Chondrocyte (in vitro differentiated cells): ENCODE measurements around the gene C10orf90. TPM values are rescaled to one million over a fixed set of nuclear protein-coding genes. Genes with fewer than 3 reads are reported as not detected.

Source experiments
- DNase-seq: peaks from one replicate; pipeline ENCODE4 v3.0.0; 2021; ENCODE audit warnings: mixed read lengths, low spot score
- H3K27ac Mint-ChIP-seq: one replicate; pipeline ENCODE4 v1.8.0; 2021; ENCODE audit warnings: mild to moderate bottlenecking, moderate library complexity, mixed read lengths; ENCODE audit not compliant: unreplicated experiment
- H3K27me3 Mint-ChIP-seq: 2 replicates; pipeline ENCODE4 v1.8.0; 2021; ENCODE audit warnings: low read depth, mixed read lengths
- H3K36me3 Mint-ChIP-seq: 2 replicates; pipeline ENCODE4 v1.8.0; 2021; ENCODE audit warnings: low read depth, mixed read lengths
- H3K4me1 Mint-ChIP-seq: 2 replicates; pipeline ENCODE4 v1.8.0; 2021; ENCODE audit warnings: low read depth, mild to moderate bottlenecking, mixed read lengths
- H3K4me3 Mint-ChIP-seq: one replicate; pipeline ENCODE4 v1.8.0; 2021; ENCODE audit warnings: mild to moderate bottlenecking, moderate library complexity, mixed read lengths; ENCODE audit not compliant: unreplicated experiment
- H3K9me3 Mint-ChIP-seq: 2 replicates; pipeline ENCODE4 v1.8.0; 2021; ENCODE audit warnings: low read depth, mixed read lengths
- CTCF ChIP-seq: fragments of 200-600 bp; sonication (generic); IDR thresholded peaks from 2 replicates; pipeline ENCODE4 v1.5.0; 2021; ENCODE audit warnings: antibody characterized with exemption, mild to moderate bottlenecking, moderate library complexity
- total RNA-seq: library from RNA; stranded (reverse); gene quantifications from 3 replicates; pipeline ENCODE4 v1.2.1, GENCODE V29; 2021

Gene C10orf90
- total RNA-seq, 1 donor from 2014 or later = not detected

GRCh38 chr10:126705131-126705530 is 34.6 kb upstream of the C10orf90 start:
- Mint-ChIP-seq H3K27ac (no peak overlapping the region), H3K9me3 (no peaks in the 10 kb centered on the region), H3K36me3 (peaks cover 2% of the 10 kb centered on the region), H3K27me3 (peaks cover 35% of the 10 kb centered on the region), H3K4me1 (no peaks in the 10 kb centered on the region), H3K4me3 (no peak overlapping the region)
- no peak for TF ChIP-seq CTCF
- DNase-seq = no peak

GRCh38 chr10:126704649-126705048 is 34.2 kb upstream of the C10orf90 start:
- H3K27ac Mint-ChIP-seq = no peak overlapping the region
- no peak for TF ChIP-seq CTCF
- peaks cover 2% of the 10 kb centered on the region for H3K36me3 Mint-ChIP-seq
- H3K4me1 Mint-ChIP-seq = no peaks in the 10 kb centered on the region
- no peak overlapping the region for H3K4me3 Mint-ChIP-seq
- no peaks in the 10 kb centered on the region for H3K9me3 Mint-ChIP-seq
- peaks cover 35% of the 10 kb centered on the region for H3K27me3 Mint-ChIP-seq
- DNase-seq = no peak

GRCh38 chr10:126702181-126702580 is 31.7 kb upstream of the C10orf90 start:
- Mint-ChIP-seq H3K27ac (no peak overlapping the region), H3K4me3 (no peak overlapping the region), H3K36me3 (peaks cover 2% of the 10 kb centered on the region), H3K27me3 (peaks cover 43% of the 10 kb centered on the region), H3K9me3 (no peaks in the 10 kb centered on the region), H3K4me1 (no peaks in the 10 kb centered on the region)
- no peak for TF ChIP-seq CTCF
- DNase-seq = no peak

- H3K27ac Mint-ChIP-seq = no peak overlapping the region
- peaks cover 2% of the 10 kb centered on the region for H3K36me3 Mint-ChIP-seq
- no peaks in the 10 kb centered on the region for H3K9me3 Mint-ChIP-seq
- H3K4me1 Mint-ChIP-seq = no peaks in the 10 kb centered on the region
- H3K4me3 Mint-ChIP-seq = no peak overlapping the region
- peaks cover 45% of the 10 kb centered on the region for H3K27me3 Mint-ChIP-seq
- DNase-seq = no peak
- no peak for TF ChIP-seq CTCF
Measured at GRCh38 chr10:126701526-126701925, 31.0 kb upstream of the C10orf90 start.

GRCh38 chr10:126696684-126697083 is 26.2 kb upstream of the C10orf90 start:
- peaks cover 18% of the 10 kb centered on the region for H3K27me3 Mint-ChIP-seq
- H3K27ac Mint-ChIP-seq = no peak overlapping the region
- peaks cover 16% of the 10 kb centered on the region for H3K9me3 Mint-ChIP-seq
- no peak for DNase-seq
- H3K4me1 Mint-ChIP-seq = no peaks in the 10 kb centered on the region
- no peak overlapping the region for H3K4me3 Mint-ChIP-seq
- no peaks in the 10 kb centered on the region for H3K36me3 Mint-ChIP-seq
- TF ChIP-seq CTCF = no peak
